ENCODE measurements around the gene MED23.

The MED23 gene

GRCh38 chr6:131558922-131559321 is 69.1 kb downstream of the MED23 start:
- TF ChIP-seq SPI1 (IDR thresholded peaks at IDR 0.05; ENCODE audit: borderline replicate concordance, low read depth) (no peak), CTCF (IDR thresholded peaks at IDR 0.05; ENCODE audit: insufficient read depth, low read length) (no peak), REST (IDR thresholded peaks at IDR 0.05; ENCODE audit: insufficient replicate concordance, low read depth) (no peak), GABPA (IDR thresholded peaks at IDR 0.05; ENCODE audit: low read depth) (no peak), POLR2AphosphoS5 (IDR thresholded peaks at IDR 0.05; ENCODE audit: low read depth) (no peak)
- Histone ChIP-seq H3K27me3 (ENCODE audit: insufficient read depth, poor library complexity, severe bottlenecking) (no peaks in the 10 kb centered on the region), H3K27ac (replicated peaks) (no peak overlapping the region), H3K4me3 (replicated peaks; ENCODE audit: insufficient read depth, low read length) (no peak overlapping the region)
- no peak for DNase-seq (ENCODE audit: low read depth in 1 of 2, low spot score in 1 of 2)

DNA sequence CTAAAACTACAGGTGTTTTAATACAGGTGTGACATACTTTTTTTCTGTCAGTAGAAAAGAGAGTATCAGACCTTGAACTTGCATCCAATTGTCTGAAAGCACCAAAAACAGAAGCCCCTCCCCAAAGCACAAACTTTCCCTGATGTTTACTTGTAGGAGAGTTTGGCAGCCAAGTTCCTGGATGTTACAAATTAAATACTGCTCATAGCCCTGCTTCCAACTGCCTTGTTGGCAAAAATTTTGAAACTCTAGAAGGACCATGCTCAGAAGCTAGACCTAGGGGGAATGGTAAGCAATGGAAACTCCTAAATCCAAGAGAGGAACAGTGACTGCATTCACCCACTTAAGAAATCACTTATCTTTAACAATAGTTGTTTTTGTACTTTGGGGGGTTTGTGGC is 72.0 kb downstream of the MED23 start:
- no peak for TF ChIP-seq POLR2AphosphoS5 (IDR thresholded peaks at IDR 0.05; ENCODE audit: low read depth)
- TF ChIP-seq GABPA (IDR thresholded peaks at IDR 0.05; ENCODE audit: low read depth) = no peak
- no peak for TF ChIP-seq REST (IDR thresholded peaks at IDR 0.05; ENCODE audit: insufficient replicate concordance, low read depth)
- no peak for TF ChIP-seq CTCF (IDR thresholded peaks at IDR 0.05; ENCODE audit: insufficient read depth, low read length)
- TF ChIP-seq SPI1 (IDR thresholded peaks at IDR 0.05; ENCODE audit: borderline replicate concordance, low read depth) = no peak
- no peak for DNase-seq (ENCODE audit: low read depth in 1 of 2, low spot score in 1 of 2)
- no peaks in the 10 kb centered on the region for H3K27me3 ChIP-seq (ENCODE audit: insufficient read depth, poor library complexity, severe bottlenecking)

GRCh38 chr6:131552572-131552971 is 75.5 kb downstream of the MED23 start:
- no peak for TF ChIP-seq POLR2AphosphoS5 (IDR thresholded peaks at IDR 0.05; ENCODE audit: low read depth)
- no peak for TF ChIP-seq GABPA (IDR thresholded peaks at IDR 0.05; ENCODE audit: low read depth)
- no peak for TF ChIP-seq CTCF (IDR thresholded peaks at IDR 0.05; ENCODE audit: insufficient read depth, low read length)
- TF ChIP-seq REST (IDR thresholded peaks at IDR 0.05; ENCODE audit: insufficient replicate concordance, low read depth) = no peak
- TF ChIP-seq SPI1 (IDR thresholded peaks at IDR 0.05; ENCODE audit: borderline replicate concordance, low read depth) = no peak
- H3K4me3 ChIP-seq (replicated peaks; ENCODE audit: insufficient read depth, low read length) = no peak overlapping the region
- DNase-seq (ENCODE audit: low read depth in 1 of 2, low spot score in 1 of 2) = no peak
- peaks cover 2% of the 10 kb centered on the region for H3K27me3 ChIP-seq (ENCODE audit: insufficient read depth, poor library complexity, severe bottlenecking)
- H3K27ac ChIP-seq (replicated peaks) = no peak overlapping the region

More for the DNA sequence above, 72.0 kb downstream of the MED23 start:
- Histone ChIP-seq H3K4me3 (replicated peaks; ENCODE audit: insufficient read depth, low read length) (no peak overlapping the region), H3K27ac (replicated peaks) (no peak overlapping the region)

All from HL-60 (cell line).